GM12892 (cell line): ENCODE measurements around the gene ASB8.

ENCODE experiments used
- POLR2A ChIP-seq: IDR thresholded peaks from 2 replicates; pipeline ENCODE4 v1.6.1; 2011; ENCODE audit warnings: low read depth, low read length, control low read depth
- POLR2AphosphoS5 ChIP-seq: IDR thresholded peaks from 2 replicates; pipeline ENCODE4 v1.6.1; 2011; ENCODE audit warnings: low read depth, low read length, control low read depth

DNA sequence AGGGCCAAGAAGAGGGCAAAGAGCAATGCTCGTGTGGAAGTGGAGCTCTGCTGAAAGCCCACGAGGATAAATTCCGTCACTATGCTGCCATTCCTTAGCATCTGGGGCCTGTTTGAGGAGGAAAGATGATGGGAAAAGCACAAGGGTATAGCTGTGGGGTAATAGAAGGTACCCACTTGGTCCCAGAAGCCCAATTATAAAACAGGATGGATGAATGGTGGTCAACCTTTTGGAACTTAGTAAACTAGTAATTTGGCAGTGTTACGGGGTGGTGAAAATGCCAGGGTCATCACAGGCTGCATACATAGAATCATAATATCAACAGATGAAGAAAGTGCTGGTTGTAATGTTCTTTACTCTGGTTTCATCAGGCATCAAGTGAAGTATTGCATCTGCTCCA is 45.9 kb upstream of the ASB8 start, which contains the start of gene OR10AD1:
- TF ChIP-seq POLR2A (no peak), POLR2AphosphoS5 (no peak)
